Hematopoietic multipotent progenitor cell (in vitro differentiated cells): ENCODE results near the gene RCOR1. TPM values are rescaled to one million over a fixed set of nuclear protein-coding genes. Genes with fewer than 3 reads are reported as not detected.
"Not testable (repeated sequence)": the region's sequence is repeated elsewhere in the genome, so short reads cannot be mapped to it uniquely, and the experiment has no call there.

ENCODE experiments used
- DNase-seq, 3 donors: peaks; one replicate each; pipeline ENCODE4 v3.0.0-alpha.2; 2011 to 2015; ENCODE audit warnings: low read depth in 2 of 3, low spot score in 2 of 3
- total RNA-seq: library from RNA; depleted of rRNA; stranded (reverse); fragments of >200 nt; gene quantifications from one replicate; pipeline ENCODE4 v1.2.3, GENCODE V29; 2012

Gene RCOR1
- 13.5 TPM for total RNA-seq

GRCh38 chr14:102591944-102592762 is at the start of gene RCOR1:
Gene RCOR1, plus strand, starts transcription at chr14:102592649. Its CDS starts 238 bp downstream, at chr14:102592887.
- peak; percentile 94 to 98 (median 97) for DNase-seq

- no peak for DNase-seq
Measured at GRCh38 chr14:102544046-102544746, 48.3 kb upstream of the RCOR1 start.

DNA sequence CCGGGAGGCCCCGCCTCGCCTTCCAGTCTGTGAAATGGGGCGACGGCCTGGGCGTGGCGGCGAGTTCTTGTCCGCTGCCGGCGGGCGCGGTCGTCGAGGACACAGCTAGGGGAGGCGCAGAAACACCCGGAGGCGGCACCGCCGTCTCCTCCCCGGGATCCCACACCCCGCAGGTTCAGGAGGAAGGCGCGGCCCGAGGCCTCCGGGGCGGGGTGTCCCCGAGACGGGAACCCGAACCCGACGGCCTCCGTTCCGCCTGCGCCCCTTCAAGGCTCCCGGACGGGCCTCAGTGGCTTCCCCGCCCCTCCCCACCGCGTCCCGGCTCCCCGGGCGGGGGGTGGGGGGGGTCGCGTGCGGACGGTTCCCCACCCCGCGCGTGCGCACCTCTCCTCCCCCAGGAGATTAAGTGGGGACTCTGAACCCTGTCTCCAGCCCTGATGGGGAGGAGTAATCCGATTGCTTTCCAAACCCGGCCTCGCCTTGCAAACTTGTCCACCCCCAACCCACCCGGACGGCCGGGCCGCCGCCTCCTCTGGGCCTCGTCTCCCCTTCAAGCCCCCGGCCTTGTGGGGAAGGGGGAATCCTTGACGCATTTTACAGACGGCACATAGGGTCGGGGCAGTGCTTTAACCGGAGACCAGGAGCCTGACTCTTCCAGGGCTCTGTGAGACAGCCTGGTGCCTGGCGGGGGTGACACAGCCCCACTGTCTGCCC is 47.5 kb upstream of the RCOR1 start:
- no peak for DNase-seq

GRCh38 chr14:102545461-102546265 is 46.8 kb upstream of the RCOR1 start:
- no peak for DNase-seq

DNA sequence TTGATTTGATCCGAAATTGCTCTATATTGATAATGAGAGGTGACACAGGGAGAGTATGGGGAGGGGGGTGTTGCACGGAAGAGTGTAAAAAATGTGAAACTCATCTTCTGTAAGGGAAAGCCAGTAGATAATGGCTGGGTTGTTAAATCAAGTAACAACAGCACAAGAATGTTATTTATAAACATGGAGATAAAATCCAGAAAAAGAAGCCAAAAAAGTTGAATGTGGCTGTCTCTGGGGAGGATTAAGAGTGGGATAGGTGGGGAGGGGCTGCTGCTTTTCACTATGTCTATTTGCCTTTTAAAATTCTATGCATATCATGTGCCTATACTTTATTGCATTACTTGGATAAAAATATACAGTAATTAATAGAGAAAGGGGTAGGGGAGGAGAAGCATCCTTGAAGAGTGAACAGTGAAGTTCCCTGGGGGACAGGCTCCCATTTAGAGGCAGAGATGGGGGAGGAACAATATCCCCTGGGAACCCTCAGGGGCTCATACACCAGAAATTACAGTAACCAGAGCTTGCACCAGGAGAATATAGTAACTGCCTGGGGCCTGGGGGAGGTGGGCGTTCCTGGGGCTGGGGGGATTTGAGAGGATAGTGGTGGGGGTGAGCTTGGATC is 43.7 kb upstream of the RCOR1 start:
- no peak for DNase-seq

- DNase-seq, result not testable (repeated sequence)
Measured at GRCh38 chr14:102550927-102551401, 41.5 kb upstream of the RCOR1 start.

DNA sequence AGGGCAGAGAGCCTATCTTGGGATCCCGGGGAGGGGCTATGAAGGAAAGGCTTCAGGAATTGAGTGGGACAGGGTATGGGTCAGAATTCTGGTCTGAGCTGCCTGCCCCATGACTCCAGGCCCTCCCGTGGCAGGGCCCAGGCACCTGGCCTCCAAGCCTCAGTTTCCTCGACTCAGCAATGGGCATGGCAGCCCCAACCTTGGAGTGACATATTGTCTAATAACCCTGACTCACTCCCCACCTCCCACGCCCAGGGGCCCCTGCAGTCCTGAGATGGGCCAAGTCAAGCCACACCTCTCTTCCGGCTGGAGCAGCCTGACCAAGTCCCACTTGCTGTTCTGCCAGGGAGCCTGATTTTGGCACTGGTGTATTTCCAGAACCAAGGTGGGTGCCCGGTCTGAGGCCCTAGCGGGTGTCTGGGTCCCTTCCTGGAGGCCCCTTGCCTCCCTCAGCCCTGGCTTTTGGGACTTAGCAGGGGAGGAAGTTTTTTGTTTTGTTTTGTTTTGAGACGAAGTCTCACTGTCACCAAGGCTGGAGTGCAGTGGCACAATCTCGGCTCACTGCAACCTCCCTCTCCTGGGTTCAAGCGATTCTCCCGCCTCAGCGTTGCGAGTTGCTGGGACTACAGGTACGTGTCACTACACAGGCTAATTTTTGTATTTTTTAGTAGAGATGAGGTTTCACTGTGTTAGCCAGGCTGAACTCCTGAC is 40.3 kb upstream of the RCOR1 start:
- no peak for DNase-seq

GRCh38 chr14:102554821-102555819 is 37.3 kb upstream of the RCOR1 start:
- DNase-seq, result peak; percentile 25 to 75 (median 74)

DNA sequence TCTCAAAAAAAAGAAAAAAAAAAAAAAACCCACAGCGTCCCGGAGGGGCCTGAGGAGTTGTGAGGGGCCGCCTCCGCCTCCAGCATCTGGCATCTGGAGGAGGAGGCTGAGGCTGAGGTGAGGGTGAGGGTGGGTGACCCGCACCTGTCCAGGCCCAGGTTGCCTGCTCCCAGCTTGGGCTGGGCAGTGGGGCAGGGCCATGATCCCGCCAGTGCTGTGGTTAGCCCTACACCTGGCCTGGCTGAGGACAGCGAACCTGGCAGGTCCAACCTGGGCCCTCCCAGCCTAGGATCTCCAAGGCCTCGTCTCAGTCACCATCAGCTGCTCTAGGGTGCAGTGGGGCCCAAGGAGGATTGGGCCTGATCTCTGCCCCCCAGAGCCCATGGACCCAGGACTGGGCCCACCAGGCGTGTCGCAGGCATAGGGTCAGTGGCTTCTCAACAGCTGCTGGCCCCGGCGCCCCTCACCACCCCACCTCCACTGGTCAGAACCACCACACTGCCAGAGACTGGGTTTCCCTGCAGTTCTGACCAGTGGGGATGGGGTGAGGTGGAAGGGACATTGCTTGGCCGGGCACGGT is 36.3 kb upstream of the RCOR1 start:
- no peak for DNase-seq

GRCh38 chr14:102557434-102558226 is 34.8 kb upstream of the RCOR1 start:
- no peak for DNase-seq

DNA sequence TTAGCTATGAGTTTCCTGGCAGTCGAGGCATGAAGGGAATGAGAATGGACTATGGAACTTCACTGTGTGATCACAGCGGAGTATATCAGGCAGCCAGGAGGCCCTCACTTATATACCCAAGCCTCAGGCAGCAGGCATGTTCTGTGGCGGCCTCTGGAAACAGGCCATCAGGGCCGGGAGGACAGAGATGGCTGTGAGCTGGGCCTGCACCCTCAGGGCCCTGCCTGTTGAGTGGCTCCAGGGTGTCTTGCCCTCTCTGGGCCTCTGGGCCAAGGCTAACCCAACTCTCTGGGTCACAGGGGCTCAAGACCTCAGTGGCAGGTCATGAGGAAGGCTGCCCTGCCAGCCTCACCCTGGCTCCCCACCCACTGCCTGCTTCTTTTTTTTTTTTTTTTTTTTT is 33.9 kb upstream of the RCOR1 start:
- no peak for DNase-seq

DNA sequence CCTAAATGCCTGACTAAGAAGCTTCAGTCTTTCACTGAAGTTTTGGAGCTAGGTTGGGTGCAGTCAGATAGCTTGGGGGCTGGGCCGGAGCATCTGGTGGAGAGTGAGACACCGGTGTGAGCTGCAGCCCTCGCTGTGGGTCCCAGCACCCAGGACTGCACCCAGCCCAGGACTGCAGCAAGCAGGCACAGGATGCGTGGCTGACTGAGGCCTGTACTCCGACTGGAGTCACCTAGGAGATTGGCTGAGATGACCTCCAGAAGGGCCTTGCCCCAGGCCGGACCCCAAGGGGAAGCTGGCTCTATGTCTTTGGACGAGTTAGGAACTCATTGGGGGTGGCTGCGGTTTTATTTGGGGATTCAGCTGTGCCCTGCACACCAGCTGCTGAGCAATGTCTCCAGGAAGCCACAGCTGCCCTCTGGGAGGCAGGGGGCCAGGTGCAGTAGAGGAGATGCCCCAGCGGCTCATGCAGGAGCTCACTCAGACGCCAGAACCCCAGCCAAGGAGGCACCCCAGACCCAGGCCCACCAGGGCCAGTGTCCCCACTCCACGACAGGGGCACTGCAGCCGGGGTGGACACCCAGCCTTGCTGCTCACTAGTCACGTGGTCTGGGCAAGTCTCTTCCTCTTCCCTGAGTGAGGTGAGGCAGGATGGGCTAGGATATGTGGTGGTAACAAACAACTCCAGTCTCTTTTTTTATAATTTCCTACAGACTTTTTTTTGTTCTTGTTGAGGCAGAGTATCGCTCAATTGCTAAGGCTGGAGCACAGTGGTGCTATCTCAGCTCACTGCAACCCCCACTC is 31.8 kb upstream of the RCOR1 start:
- DNase-seq, result peak in 1 of 3 donors; percentile 52

DNA sequence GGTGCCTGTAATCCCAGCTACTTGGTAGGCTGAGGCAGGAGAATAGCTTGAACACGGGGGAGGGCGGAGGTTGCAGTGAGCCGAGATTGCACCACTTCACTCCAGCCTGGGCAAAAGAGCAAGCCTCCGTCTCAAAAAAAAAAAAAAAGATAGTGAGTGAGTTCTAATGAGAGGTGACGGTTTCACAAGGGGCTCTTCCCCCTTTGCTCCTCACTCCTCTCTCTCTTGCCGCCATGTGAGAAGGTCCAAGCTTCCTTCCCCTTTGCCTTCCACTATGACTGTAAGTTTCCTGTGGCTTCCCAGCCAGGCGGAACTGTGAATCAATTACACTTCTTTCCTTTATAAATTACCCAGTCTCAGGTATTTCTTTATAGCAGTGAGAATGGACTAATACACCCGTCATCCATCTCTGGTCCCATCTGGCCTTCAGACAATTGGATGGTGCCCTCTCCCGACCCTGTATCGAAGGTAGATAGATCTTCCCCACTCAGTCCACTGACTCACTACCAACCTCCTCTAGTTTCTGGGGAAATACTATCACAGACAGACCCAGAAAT is 27.0 kb upstream of the RCOR1 start:
- peak in 1 of 3 donors; percentile 40 for DNase-seq

GRCh38 chr14:102565959-102566358 is 26.5 kb upstream of the RCOR1 start:
- no peak for DNase-seq

GRCh38 chr14:102568115-102568614 is 24.3 kb upstream of the RCOR1 start:
- peak in 2 of 3 donors; percentile 34 to 44 for DNase-seq
